Measurements from ENCODE around the gene WDR27.

DNA sequence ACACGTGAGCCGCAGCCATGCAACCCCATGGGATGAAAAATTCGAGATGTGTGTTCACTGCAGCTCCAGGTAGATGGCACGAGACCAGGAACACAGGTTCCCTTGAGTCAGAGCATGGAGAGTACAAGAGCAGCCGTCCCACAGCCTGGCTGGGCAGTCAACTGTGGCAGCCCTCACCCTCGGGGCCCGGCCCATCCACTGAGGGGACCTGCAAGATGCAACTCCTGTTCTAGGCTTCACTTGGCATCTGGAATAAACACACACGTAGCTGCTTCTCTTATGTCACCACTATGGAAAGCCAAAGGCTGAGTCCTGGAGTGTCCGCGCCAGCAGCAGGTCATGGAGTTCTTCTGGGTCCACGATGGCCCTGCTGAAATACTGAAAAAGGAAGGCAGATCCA lies 77.0 kb downstream of the WDR27 start:
- TF ChIP-seq POLR2A (IDR thresholded peaks at IDR 0.05; ENCODE audit: low read length) = no peak
- no peak for TF ChIP-seq GATA1 (IDR thresholded peaks at IDR 0.05; ENCODE audit: low read depth, low read length)

All from erythroblast (primary cell).